HepG2 (cell line): ENCODE data around the gene ZNF770. TPM values are rescaled to one million over a fixed set of nuclear protein-coding genes. Genes with fewer than 3 reads are reported as not detected.

Experiments
- CCAR2 ChIP-seq: fragments of 200-400 bp; formaldehyde crosslinking; optimal IDR thresholded peaks from 2 replicates; pipeline ENCODE3; 2018; ENCODE audit warnings: low read depth, mild to moderate bottlenecking, low read length, moderate library complexity
- CREB1 ChIP-seq, 2 experiments: fragments of 450-650 bp in 1 of 2; IDR thresholded peaks; 2 replicates each; pipeline ENCODE4 v1.6.1; 2016 to 2017; ENCODE audit warnings: control low read depth in 1 of 2, mild to moderate bottlenecking in 1 of 2, missing compliant biosample characterization in 1 of 2, missing genetic modification characterization in 1 of 2
- DNMT3B ChIP-seq: conservative IDR thresholded peaks from 2 replicates; pipeline ENCODE4 v1.6.1; 2016; ENCODE audit warnings: missing biosample characterization, control low read depth
- FOSL1 ChIP-seq: sonication (generic); formaldehyde crosslinking; IDR thresholded peaks from 2 replicates; pipeline ENCODE4 v1.9.0; 2021; ENCODE audit warnings: missing genetic modification reagents, borderline replicate concordance
- FOXA1 ChIP-seq, 2 experiments: fragments of 450-650 bp in 1 of 2; sonication (generic) in 1 of 2; formaldehyde crosslinking in 1 of 2; IDR thresholded peaks; 2 replicates each; pipeline versions ENCODE4 v1.4.0 to v1.6.1; 2016 to 2020; ENCODE audit warnings: missing genetic modification reagents in 1 of 2
- HES4 ChIP-seq: sonication (generic); formaldehyde crosslinking; IDR thresholded peaks from 2 replicates; pipeline ENCODE4 v1.9.0; 2021; ENCODE audit warnings: mild to moderate bottlenecking, missing genetic modification reagents, borderline replicate concordance
- HOXD1 ChIP-seq: sonication (generic); formaldehyde crosslinking; IDR thresholded peaks from 2 replicates; pipeline ENCODE4 v1.5.0; 2020; ENCODE audit warnings: missing genetic modification reagents
- IKZF5 ChIP-seq: IDR thresholded peaks from 2 replicates; pipeline ENCODE4 v1.6.1; 2018; ENCODE audit warnings: missing genetic modification reagents, mild to moderate bottlenecking, missing compliant biosample characterization
- JUNB ChIP-seq: sonication (generic); formaldehyde crosslinking; IDR thresholded peaks from 2 replicates; pipeline ENCODE4 v1.8.0; 2022; ENCODE audit warnings: missing genetic modification reagents, mild to moderate bottlenecking, borderline replicate concordance
- KLF15 ChIP-seq: sonication (generic); formaldehyde crosslinking; IDR thresholded peaks from 2 replicates; pipeline ENCODE4 v1.8.1; 2023; ENCODE audit warnings: borderline replicate concordance, mild to moderate bottlenecking, inconsistent platforms, missing genetic modification reagents, mixed read lengths
- MIER2 ChIP-seq: IDR thresholded peaks from 2 replicates; pipeline ENCODE4 v1.6.1; 2016; ENCODE audit warnings: missing biosample characterization, missing genetic modification reagents
- MYC ChIP-seq: sonication (generic); formaldehyde crosslinking; IDR thresholded peaks from 2 replicates; pipeline ENCODE4 v1.9.0; 2021; ENCODE audit warnings: missing genetic modification reagents, borderline replicate concordance
- NR1H2 ChIP-seq: sonication (generic); formaldehyde crosslinking; IDR thresholded peaks from 2 replicates; pipeline ENCODE4 v1.8.1; 2022; ENCODE audit warnings: low read depth, missing genetic modification reagents, borderline replicate concordance
- NR3C1 ChIP-seq: sonication (generic); formaldehyde crosslinking; IDR thresholded peaks from 2 replicates; pipeline ENCODE4 v1.4.0; 2020; ENCODE audit warnings: missing genetic modification reagents
- PAX8 ChIP-seq: sonication (generic); formaldehyde crosslinking; IDR thresholded peaks from 2 replicates; pipeline ENCODE4 v1.8.0; 2022; ENCODE audit warnings: mild to moderate bottlenecking, missing genetic modification reagents, borderline replicate concordance
- RFXANK ChIP-seq: IDR thresholded peaks from 2 replicates; pipeline ENCODE4 v1.6.1; 2016
- TBX2 ChIP-seq: sonication (generic); formaldehyde crosslinking; IDR thresholded peaks from 2 replicates; pipeline ENCODE4 v1.5.0; 2020; ENCODE audit warnings: missing genetic modification reagents, mild to moderate bottlenecking, borderline replicate concordance
- TCF7L2 ChIP-seq: IDR thresholded peaks from 2 replicates; pipeline ENCODE4 v1.6.1; 2011; ENCODE audit warnings: mild to moderate bottlenecking, low read depth, low read length, moderate library complexity
- THAP11 ChIP-seq: IDR thresholded peaks from 2 replicates; pipeline ENCODE4 v1.6.1; 2016; ENCODE audit warnings: missing biosample characterization, missing genetic modification reagents
- ZC3H4 ChIP-seq: sonication (generic); formaldehyde crosslinking; IDR thresholded peaks from 2 replicates; pipeline ENCODE4 v1.4.0; 2020; ENCODE audit warnings: missing genetic modification reagents, borderline replicate concordance
- ZFP62 ChIP-seq: sonication (generic); formaldehyde crosslinking; IDR thresholded peaks from 2 replicates; pipeline ENCODE4 v1.4.0; 2020; ENCODE audit warnings: missing genetic modification reagents
- ZNF205 ChIP-seq: IDR thresholded peaks from 2 replicates; pipeline ENCODE4 v1.6.1; 2018; ENCODE audit warnings: missing biosample characterization, missing genetic modification reagents
- ZNF232 ChIP-seq: sonication (generic); formaldehyde crosslinking; IDR thresholded peaks from 2 replicates; pipeline ENCODE4 v1.4.0; 2020; ENCODE audit warnings: missing genetic modification reagents, borderline replicate concordance
- ZNF44 ChIP-seq: sonication (generic); formaldehyde crosslinking; IDR thresholded peaks from 2 replicates; pipeline ENCODE4 v1.5.1; 2020; ENCODE audit warnings: mild to moderate bottlenecking, missing genetic modification reagents
- ZNF766 ChIP-seq: sonication (generic); formaldehyde crosslinking; IDR thresholded peaks from 2 replicates; pipeline ENCODE4 v1.5.0; 2020; ENCODE audit warnings: missing genetic modification reagents, borderline replicate concordance
- ZNF790 ChIP-seq: sonication (generic); formaldehyde crosslinking; IDR thresholded peaks from 2 replicates; pipeline ENCODE4 v1.8.0; 2022; ENCODE audit warnings: missing genetic modification reagents, mild to moderate bottlenecking, borderline replicate concordance
- ZNF850 ChIP-seq: sonication (generic); formaldehyde crosslinking; conservative IDR thresholded peaks from 2 replicates; pipeline ENCODE4 v1.9.0; 2021; ENCODE audit warnings: mild to moderate bottlenecking, missing genetic modification reagents
- ZNF883 ChIP-seq: sonication (generic); formaldehyde crosslinking; IDR thresholded peaks from 2 replicates; pipeline ENCODE4 v1.5.1; 2020; ENCODE audit warnings: mild to moderate bottlenecking, missing genetic modification reagents; ENCODE audit errors: not compliant biosample characterization
- polyA plus RNA-seq, 8 experiments: library from polyadenylated mRNA; depleted of rRNA in 3 of 8; stranded (reverse) in 7 of 8; unstranded in 1 of 8; fragments of >200 nt; fragmentation: Illumina TruSeq in 4 of 8; extraction: Trizol in 4 of 8; gene quantifications; 2 replicates each; pipeline versions ENCODE4 v1.2.1 to v1.2.3, GENCODE V29; 2011 to 2016; ENCODE audit warnings: low read depth in 4 of 8, missing spikeins in 1 of 8, mixed read lengths in 1 of 8; ENCODE audit not compliant: insufficient read depth in 1 of 8
- total RNA-seq, 5 experiments: library from RNA; depleted of rRNA; stranded (reverse); fragments of >200 nt; fragmentation: Illumina TruSeq; extraction: Trizol; gene quantifications; 2 replicates each; pipeline ENCODE4 v1.2.3, GENCODE V29; 2016; ENCODE audit warnings: low read depth in 1 of 5
- TF ChIP-seq, protein P1 (sequence below): sonication (generic); formaldehyde crosslinking; conservative IDR thresholded peaks from 2 replicates; pipeline ENCODE4 v1.8.0; 2022; ENCODE audit warnings: low read depth, missing genetic modification reagents

ZNF770 gene
- total and polyA plus RNA-seq, 2 of the 13 experiments (the other 11 are each of a cell fraction or from before 2014, with no cell fraction given), result 15.5 to 33.1 TPM

GRCh38 chr15:34969340-34970097 is 18.6 kb downstream of the ZNF770 start, which contains the start of gene AQR (continued):
- TF ChIP-seq DNMT3B (CRISPR knock-in tag) (0 out of 2 replicates have a peak, but pooled peaks have one; percentile 51), ZNF850 (0 out of 2 replicates have a peak, but pooled peaks have one; percentile 36), ZC3H4 (CRISPR knock-in tag) (no peak), HES4 (no peak), ZNF44 (0 out of 2 replicates have a peak, but pooled peaks have one; percentile 66), NR3C1 (CRISPR knock-in tag) (no peak), RFXANK (no peak), MYC (CRISPR knock-in tag) (peak; percentile 77; the same call in 1 of the 2 replicates), IKZF5 (CRISPR knock-in tag) (peak; percentile 93), HOXD1 (CRISPR knock-in tag) (peak; percentile 53; the same call in 1 of the 2 replicates), CREB1 (IDR thresholded peaks at IDR 0.05) (peak; percentile 77), CREB1 (CRISPR knock-in tag; IDR thresholded peaks at IDR 0.05) (peak; percentile 98), TBX2 (CRISPR knock-in tag) (peak; percentile 53; the same call in 1 of the 2 replicates), CCAR2 (no peak), ZNF205 (CRISPR knock-in tag) (peak; percentile 81), NR1H2 (CRISPR knock-in tag) (peak; percentile 53; the same call in 1 of the 2 replicates), JUNB (CRISPR knock-in tag) (peak; percentile 53; the same call in 1 of the 2 replicates), ZNF883 (CRISPR knock-in tag) (no peak), ZNF766 (CRISPR knock-in tag) (no peak), KLF15 (CRISPR knock-in tag) (no peak), PAX8 (CRISPR knock-in tag) (no peak), TCF7L2 (no peak), FOSL1 (CRISPR knock-in tag) (no peak), ZNF790 (CRISPR knock-in tag) (no peak; the same call in 1 of the 2 replicates), ZFP62 (no peak), FOXA1 (IDR thresholded peaks at IDR 0.05) (no peak), FOXA1 (CRISPR knock-in tag; IDR thresholded peaks at IDR 0.05) (no peak), MIER2 (peak; percentile 71), THAP11 (CRISPR knock-in tag) (peak; percentile 97), ZNF232 (CRISPR knock-in tag) (no peak)
- TF ChIP-seq, protein P1, sequence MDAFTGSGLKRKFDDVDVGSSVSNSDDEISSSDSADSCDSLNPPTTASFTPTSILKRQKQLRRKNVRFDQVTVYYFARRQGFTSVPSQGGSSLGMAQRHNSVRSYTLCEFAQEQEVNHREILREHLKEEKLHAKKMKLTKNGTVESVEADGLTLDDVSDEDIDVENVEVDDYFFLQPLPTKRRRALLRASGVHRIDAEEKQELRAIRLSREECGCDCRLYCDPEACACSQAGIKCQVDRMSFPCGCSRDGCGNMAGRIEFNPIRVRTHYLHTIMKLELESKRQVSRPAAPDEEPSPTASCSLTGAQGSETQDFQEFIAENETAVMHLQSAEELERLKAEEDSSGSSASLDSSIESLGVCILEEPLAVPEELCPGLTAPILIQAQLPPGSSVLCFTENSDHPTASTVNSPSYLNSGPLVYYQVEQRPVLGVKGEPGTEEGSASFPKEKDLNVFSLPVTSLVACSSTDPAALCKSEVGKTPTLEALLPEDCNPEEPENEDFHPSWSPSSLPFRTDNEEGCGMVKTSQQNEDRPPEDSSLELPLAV (CRISPR knock-in tag), result 0 out of 2 replicates have a peak, but pooled peaks have one; percentile 77
